Gastrocnemius medialis (tissue), 4 donors: ENCODE data around the gene LPAR2. TPM values are rescaled to one million over a fixed set of nuclear protein-coding genes. Genes with fewer than 3 reads are reported as not detected.

Experiments
- ATAC-seq, 2 donors: fragments of 150-250 bp; one replicate each; pipeline ENCODE4 v1.9.1; 2016
- DNase-seq, 2 donors: peaks; one replicate each; pipeline ENCODE4 v3.0.0-alpha.2; 2019
- H3K27ac ChIP-seq, 4 donors: fragments of 200-600 bp; sonication (generic); 1 replicate in 1 of 4; 2 replicates in 3 of 4; pipeline ENCODE4 v1.5.1; 2016 to 2018; ENCODE audit warnings: mild to moderate bottlenecking in 2 of 4, moderate library complexity in 1 of 4
- H3K27me3 ChIP-seq, 3 donors: fragments of 200-600 bp; sonication (generic) in 2 of 3; 1 replicate in 1 of 3; 2 replicates in 2 of 3; pipeline versions ENCODE4 v1.5.1 to v1.6.0; 2016 to 2019; ENCODE audit warnings: mild to moderate bottlenecking in 1 of 3, moderate library complexity in 1 of 3
- H3K36me3 ChIP-seq, 2 donors: fragments of 200-600 bp; sonication (generic) in 1 of 2; one replicate each; pipeline ENCODE4 v1.5.1; 2017 to 2018
- H3K4me1 ChIP-seq, 2 donors: fragments of 200-600 bp; sonication (generic) in 1 of 2; one replicate each; pipeline ENCODE4 v1.5.1; 2016 to 2017; ENCODE audit warnings: mild to moderate bottlenecking in 2 of 2
- H3K4me3 ChIP-seq, 4 donors: fragments of 200-600 bp; sonication (generic) in 3 of 4; 1 replicate in 1 of 4; 2 replicates in 3 of 4; pipeline ENCODE4 v1.5.1; 2016 to 2019; ENCODE audit warnings: mild to moderate bottlenecking in 2 of 4
- H3K9me3 ChIP-seq, 3 donors: fragments of 200-600 bp; sonication (generic) in 2 of 3; 1 replicate in 1 of 3; 2 replicates in 2 of 3; pipeline ENCODE4 v1.5.1; 2016 to 2019
- POLR2A ChIP-seq, 2 donors: fragments of 450-650 bp; IDR thresholded peaks; one replicate each; pipeline ENCODE4 v1.6.1; 2017; ENCODE audit warnings: antibody characterized with exemption in 2 of 2, mild to moderate bottlenecking in 2 of 2, moderate library complexity in 2 of 2
- in situ Hi-C, 4 donors: fragments of 200-750 bp; cut with MboI; loops; one replicate each; pipeline versions ENCODE4 v1.15.0 to v1.8.0; 2017; ENCODE audit warnings: low sequenced_read_pairs in 4 of 4
- intact Hi-C: fragments of 100-400 bp; cut with DNase I; formaldehyde crosslinking; loops from one replicate; pipeline ENCODE4 v1.15.1; 2023; ENCODE audit warnings: low total_unique reads
- total RNA-seq, 4 donors: library from RNA; depleted of rRNA; stranded (reverse); fragments of >200 nt; gene quantifications; one replicate each; pipeline versions ENCODE4 v1.1.0 to v1.2.3, GENCODE V29; 2016
- TF ChIP-seq, protein P1 (sequence below), 5 experiments: fragments of 450-650 bp in 3 of 5; fragments of 200-600 bp in 2 of 5; sonication (generic) in 2 of 5; IDR thresholded peaks in 4 of 5; conservative IDR thresholded peaks in 1 of 5; 1 replicate in 4 of 5; 2 replicates in 1 of 5; pipeline ENCODE4 v1.5.1; 2016 to 2019; ENCODE audit warnings: antibody characterized with exemption in 5 of 5, mild to moderate bottlenecking in 3 of 5, moderate library complexity in 3 of 5

The LPAR2 gene
- total RNA-seq, 4 donors from 2014 or later, result 0.15 to 1.3 (median 0.27) TPM; not detected in 1

DNA sequence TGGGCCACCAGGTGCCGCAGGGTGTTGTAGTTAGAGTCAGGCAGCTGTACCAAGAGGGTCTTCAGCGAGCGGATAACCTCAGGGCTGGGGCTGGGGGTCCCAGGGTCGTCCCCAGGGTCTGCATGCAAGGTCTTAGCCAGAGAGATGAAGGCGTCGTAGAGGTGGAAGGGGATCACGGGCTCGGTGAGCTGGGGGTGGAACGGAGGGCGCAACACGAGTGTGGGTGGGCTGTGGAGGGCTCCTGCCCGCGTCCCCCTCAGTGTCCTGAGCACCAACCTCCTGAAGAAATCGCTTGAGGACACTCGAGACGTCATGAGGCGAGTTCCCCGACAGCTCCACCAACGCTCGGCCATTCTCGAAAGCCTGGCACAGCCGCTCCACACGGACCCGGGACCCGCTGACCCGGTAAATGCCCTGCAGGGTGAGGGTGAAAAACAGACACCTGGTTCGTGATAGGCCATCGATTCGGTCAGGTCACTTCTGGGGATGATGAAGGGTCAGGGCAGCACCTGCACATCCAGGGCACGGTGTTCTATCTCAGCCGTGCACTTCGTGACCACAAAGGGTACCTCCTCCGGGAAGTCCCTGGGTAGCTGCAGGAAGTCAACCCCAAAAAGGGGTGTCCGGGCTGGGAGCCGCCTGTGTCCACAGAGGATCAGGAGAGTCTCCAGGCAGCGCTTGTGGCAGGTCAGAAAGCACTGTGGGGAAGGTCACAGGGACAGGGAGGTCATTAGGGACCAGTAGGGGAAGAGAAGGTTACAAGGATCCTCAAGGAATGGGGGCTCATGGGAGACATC, 6.7 kb upstream of the LPAR2 start:
- H3K36me3 ChIP-seq, result no peaks in the 10 kb centered on the region

DNA sequence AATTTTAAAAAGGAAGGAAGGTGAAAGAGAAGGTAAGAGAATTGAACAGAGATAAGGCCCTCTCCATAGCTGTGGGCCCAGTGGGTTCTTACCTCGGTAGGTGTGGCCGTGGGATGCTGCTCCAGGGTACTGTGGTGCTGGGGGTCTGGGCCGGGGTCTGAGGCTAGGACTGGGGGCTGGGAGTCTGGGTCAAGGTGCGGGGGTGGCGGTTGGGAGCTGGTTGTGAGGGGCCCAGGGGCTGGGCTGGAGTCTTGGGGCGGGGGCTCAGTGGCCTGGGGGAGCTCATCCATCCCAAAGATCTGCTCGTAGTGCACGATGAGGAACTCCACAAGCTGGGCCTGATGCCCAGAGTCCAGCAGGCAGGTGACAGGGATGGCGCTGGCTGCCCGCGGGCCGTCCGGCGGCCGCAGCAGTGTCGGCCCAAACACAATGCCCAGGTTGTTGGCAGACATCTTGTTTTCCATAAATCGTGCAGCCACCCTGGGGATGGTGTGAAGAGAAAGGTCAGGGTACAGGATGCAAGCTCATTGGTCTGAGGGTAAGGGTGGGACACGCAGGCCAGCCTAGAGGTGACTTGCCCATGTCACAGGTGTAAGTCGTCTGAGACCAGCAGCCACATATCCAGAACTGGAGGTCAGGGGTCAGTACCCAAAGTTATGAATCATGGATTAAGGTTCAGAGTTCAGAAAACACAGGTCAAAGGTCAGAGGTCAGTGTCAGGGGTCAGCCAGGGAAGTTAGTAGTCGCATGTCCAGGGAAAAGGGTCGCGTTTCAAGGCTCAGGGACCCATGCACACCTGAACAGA, 5.9 kb upstream of the LPAR2 start:
- Histone ChIP-seq H3K27ac (no peak overlapping the region), H3K36me3 (no peaks in the 10 kb centered on the region), H3K27me3 (peaks cover 0 to under 1% (median under 1%) of the 10 kb centered on the region in 3 donors), H3K4me3 (no peak overlapping the region), H3K4me1 (no peaks in the 10 kb centered on the region), H3K9me3 (no peaks in the 10 kb centered on the region)
- intact Hi-C loops (no loop called here), in situ Hi-C loops (no loop called here)
- no peak for DNase-seq
- no peak for ATAC-seq
- TF ChIP-seq, protein P1, sequence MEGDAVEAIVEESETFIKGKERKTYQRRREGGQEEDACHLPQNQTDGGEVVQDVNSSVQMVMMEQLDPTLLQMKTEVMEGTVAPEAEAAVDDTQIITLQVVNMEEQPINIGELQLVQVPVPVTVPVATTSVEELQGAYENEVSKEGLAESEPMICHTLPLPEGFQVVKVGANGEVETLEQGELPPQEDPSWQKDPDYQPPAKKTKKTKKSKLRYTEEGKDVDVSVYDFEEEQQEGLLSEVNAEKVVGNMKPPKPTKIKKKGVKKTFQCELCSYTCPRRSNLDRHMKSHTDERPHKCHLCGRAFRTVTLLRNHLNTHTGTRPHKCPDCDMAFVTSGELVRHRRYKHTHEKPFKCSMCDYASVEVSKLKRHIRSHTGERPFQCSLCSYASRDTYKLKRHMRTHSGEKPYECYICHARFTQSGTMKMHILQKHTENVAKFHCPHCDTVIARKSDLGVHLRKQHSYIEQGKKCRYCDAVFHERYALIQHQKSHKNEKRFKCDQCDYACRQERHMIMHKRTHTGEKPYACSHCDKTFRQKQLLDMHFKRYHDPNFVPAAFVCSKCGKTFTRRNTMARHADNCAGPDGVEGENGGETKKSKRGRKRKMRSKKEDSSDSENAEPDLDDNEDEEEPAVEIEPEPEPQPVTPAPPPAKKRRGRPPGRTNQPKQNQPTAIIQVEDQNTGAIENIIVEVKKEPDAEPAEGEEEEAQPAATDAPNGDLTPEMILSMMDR (IDR thresholded peaks at IDR 0.05 in 4 of 5, conservative IDR thresholded peaks at IDR 0.05 in 1 of 5), result no peak
- no peak for TF ChIP-seq POLR2A (IDR thresholded peaks at IDR 0.05)

More for the DNA sequence above, 6.7 kb upstream of the LPAR2 start:
- Histone ChIP-seq H3K4me3 (no peak overlapping the region), H3K9me3 (no peaks in the 10 kb centered on the region), H3K27ac (no peak overlapping the region), H3K27me3 (no peaks in the 10 kb centered on the region), H3K4me1 (no peaks in the 10 kb centered on the region)
- intact Hi-C loops (no loop called here), in situ Hi-C loops (no loop called here)
- ATAC-seq (no peak), DNase-seq (no peak)
- TF ChIP-seq, protein P1 (IDR thresholded peaks at IDR 0.05 in 4 of 5, conservative IDR thresholded peaks at IDR 0.05 in 1 of 5), result no peak
- no peak for TF ChIP-seq POLR2A (IDR thresholded peaks at IDR 0.05)

DNA sequence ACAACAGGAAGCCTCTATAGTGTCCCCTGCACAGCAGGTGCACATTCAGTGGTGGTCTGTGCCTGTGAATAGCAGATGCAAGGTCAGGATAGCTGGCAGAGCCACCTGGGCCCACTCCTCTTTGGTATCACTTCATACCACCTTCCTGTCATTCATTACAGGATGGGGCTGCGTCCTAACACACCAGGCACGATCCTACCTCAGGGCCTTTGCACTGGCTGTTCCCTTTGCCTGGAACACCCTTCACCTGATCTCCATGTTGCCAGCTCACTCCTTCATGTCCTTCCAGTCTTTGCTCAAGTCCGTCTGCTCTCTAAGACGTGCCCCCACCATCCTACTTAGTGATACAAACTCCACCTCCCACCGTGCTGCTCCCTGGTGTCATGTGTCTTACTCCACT, 4.6 kb upstream of the LPAR2 start:
- Histone ChIP-seq H3K27me3 (peaks cover 11 to 13% (median 13%) of the 10 kb centered on the region in 3 donors), H3K9me3 (no peaks in the 10 kb centered on the region), H3K4me3 (no peak overlapping the region), H3K36me3 (no peaks in the 10 kb centered on the region), H3K27ac (no peak overlapping the region), H3K4me1 (no peaks in the 10 kb centered on the region)
- ATAC-seq, result no peak
- intact Hi-C loops, result no loop called here
- in situ Hi-C loops, result no loop called here
- TF ChIP-seq, protein P1 (IDR thresholded peaks at IDR 0.05 in 4 of 5, conservative IDR thresholded peaks at IDR 0.05 in 1 of 5), result no peak
- no peak for TF ChIP-seq POLR2A (IDR thresholded peaks at IDR 0.05)
- no peak for DNase-seq

DNA sequence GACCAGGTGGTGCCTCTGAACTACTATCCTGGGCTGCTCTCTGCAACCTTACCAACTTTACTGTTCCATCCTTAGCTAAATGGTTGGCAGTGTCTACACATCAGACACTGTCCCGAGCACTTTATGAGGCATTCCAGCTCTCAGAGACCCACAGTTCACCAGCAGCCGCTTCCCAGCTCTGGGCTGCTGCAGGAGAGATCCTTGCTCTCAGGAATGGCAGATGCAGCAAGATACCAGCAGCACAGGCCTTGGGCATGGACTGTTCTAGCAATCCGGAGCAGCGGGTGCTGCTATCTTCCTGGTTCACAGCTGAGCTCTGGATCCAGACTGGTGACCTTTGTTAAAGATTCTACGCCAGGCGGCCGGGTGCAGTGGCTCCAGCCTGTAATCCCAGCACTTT, 3.3 kb upstream of the LPAR2 start:
- intact Hi-C loops, result no loop called here
- Histone ChIP-seq H3K27ac (no peak overlapping the region), H3K4me1 (no peaks in the 10 kb centered on the region), H3K36me3 (no peaks in the 10 kb centered on the region), H3K4me3 (no peak overlapping the region), H3K9me3 (no peaks in the 10 kb centered on the region), H3K27me3 (peaks cover 15 to 26% (median 24%) of the 10 kb centered on the region in 3 donors)
- DNase-seq (no peak), ATAC-seq (no peak)
- in situ Hi-C loops, result no loop called here
- TF ChIP-seq POLR2A (IDR thresholded peaks at IDR 0.05), result no peak
- TF ChIP-seq, protein P1 (IDR thresholded peaks at IDR 0.05 in 4 of 5, conservative IDR thresholded peaks at IDR 0.05 in 1 of 5), result no peak
